ENCODE results near the gene RPL12.

- TF ChIP-seq TAF1 (IDR thresholded peaks at IDR 0.05; ENCODE audit: borderline replicate concordance, low read depth, low read length) (no peak), POLR2A (IDR thresholded peaks at IDR 0.05; ENCODE audit: low read depth, low read length) (no peak)
Measured at GRCh38 chr9:127418037-127418471, 33.2 kb downstream of the RPL12 start.
